Memory B cell (primary cell): ENCODE results near the gene EXOSC7.
A peak's percentile ranks its signal among the peaks of the same experiment; 100 is the strongest.

Experiments
- ATAC-seq: fragments of 150-1000 bp; cut with Tn5 transposase; 2 replicates; pipeline ENCODE4 v1.10.0; 2021; ENCODE audit warnings: low read depth, mild to moderate bottlenecking, moderate library complexity
- DNase-seq, 2 donors: peaks; one replicate each; pipeline ENCODE4 v3.0.0; 2022; ENCODE audit warnings: low spot score in 2 of 2
- H3K27ac Mint-ChIP-seq: one replicate; pipeline ENCODE4 v1.8.0; 2022; ENCODE audit warnings: mild to moderate bottlenecking, moderate library complexity, mixed read lengths
- H3K27me3 Mint-ChIP-seq: one replicate; pipeline ENCODE4 v1.8.0; 2022; ENCODE audit warnings: mixed read lengths
- H3K36me3 Mint-ChIP-seq: one replicate; pipeline ENCODE4 v1.8.0; 2022; ENCODE audit warnings: mild to moderate bottlenecking, mixed read lengths
- H3K4me1 Mint-ChIP-seq: one replicate; pipeline ENCODE4 v1.8.0; 2022; ENCODE audit warnings: mixed read lengths
- H3K4me3 Mint-ChIP-seq: one replicate; pipeline ENCODE4 v1.8.0; 2022; ENCODE audit warnings: mild to moderate bottlenecking, moderate library complexity, mixed read lengths
- H3K9me3 Mint-ChIP-seq: one replicate; pipeline ENCODE4 v1.8.0; 2022; ENCODE audit warnings: mixed read lengths

Gene EXOSC7

DNA sequence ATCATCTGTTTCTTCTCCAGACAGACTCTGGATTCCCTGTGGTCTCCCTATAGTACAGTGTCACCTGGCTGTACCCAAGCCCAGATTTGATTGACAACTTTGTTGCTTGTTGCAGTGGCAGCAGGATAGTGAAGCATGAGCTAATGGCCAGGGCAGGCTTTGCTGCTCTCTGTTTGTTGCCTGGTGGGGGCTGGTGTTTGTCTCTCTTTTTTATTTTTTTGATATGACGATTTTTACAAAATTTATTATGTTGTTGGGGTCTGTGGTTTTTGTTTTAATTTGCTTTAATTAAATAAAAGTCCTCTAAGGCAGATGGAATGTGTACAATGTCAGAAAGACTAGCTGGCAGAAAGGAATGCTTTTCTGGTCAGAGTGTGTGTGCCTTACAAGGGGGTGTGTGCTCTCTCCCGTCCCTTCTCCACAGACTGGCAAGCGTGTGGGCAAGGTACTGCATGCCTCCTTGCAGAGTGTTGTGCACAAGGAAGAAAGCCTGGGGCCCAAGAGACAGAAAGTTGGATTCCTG, 34.8 kb downstream of the EXOSC7 start:
- ATAC-seq (no peak), DNase-seq (no peak)
- Mint-ChIP-seq H3K27me3 (no peaks in the 10 kb centered on the region), H3K4me3 (no peak overlapping the region), H3K36me3 (peaks cover 33% of the 10 kb centered on the region), H3K27ac (no peak overlapping the region), H3K4me1 (peaks cover 7% of the 10 kb centered on the region), H3K9me3 (no peaks in the 10 kb centered on the region)

DNA sequence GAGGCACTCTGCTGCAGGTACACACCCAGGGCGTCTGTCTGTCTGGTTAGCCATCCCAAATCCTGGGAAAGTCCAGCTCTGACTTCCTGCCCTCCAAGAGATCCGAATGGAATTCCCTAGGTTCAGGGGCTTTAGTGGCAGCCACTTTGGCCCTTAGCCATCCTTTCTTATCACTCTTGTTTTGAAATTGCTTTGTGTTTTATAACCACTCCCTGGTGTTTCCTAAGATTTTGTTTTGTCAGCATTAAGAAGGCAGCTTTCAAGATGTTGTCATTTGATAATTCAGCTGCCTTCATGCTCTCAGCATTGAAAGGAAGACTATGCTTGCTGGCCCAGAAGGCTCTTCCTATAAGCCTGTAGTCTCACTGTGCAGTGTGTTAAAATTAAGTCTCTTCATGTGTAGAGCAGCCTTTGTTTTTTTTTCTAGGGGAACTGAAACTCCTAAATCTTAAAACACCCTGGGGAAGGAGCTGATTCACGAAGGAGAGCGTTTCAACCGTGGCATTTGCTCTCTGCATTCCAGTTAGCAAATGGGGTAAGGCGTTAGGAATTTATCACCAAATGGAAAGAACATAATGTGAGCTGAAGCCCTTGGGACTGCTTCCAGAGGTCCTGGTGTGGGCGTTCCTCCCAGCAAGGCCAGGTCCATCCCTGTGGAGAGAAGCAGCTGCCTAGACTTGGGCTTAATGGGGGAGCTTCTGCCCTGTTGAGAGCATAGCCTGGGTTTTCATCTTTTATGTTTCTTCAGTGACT, 35.9 kb downstream of the EXOSC7 start:
- DNase-seq (no peak), ATAC-seq (peak; percentile 53)
- peaks cover 32% of the 10 kb centered on the region for H3K36me3 Mint-ChIP-seq
- peaks cover 7% of the 10 kb centered on the region for H3K4me1 Mint-ChIP-seq
- H3K4me3 Mint-ChIP-seq: no peak overlapping the region
- no peaks in the 10 kb centered on the region for H3K9me3 Mint-ChIP-seq
- peak overlapping the region; percentile 81 for H3K27ac Mint-ChIP-seq
- H3K27me3 Mint-ChIP-seq: no peaks in the 10 kb centered on the region

DNA sequence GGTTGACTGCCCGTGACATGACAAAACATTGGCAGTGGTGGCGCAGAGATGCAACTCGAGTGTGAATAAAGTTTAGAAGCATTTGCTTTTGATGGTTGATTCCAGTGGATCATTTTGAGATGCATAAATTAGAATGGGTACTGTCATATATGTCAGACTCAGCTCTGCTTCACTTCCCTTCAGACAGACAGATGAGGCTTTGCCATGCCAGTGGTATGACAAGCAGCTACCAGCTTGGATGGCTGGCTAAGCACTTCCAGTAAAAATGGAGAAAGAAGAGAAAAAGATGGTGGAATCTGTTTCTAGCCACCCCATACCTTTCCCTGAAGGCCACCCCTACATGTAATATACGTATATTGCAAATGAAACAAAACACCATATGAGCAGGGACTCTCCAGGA, 36.5 kb downstream of the EXOSC7 start:
- no peak overlapping the region for H3K27ac Mint-ChIP-seq
- no peak for ATAC-seq
- H3K27me3 Mint-ChIP-seq: no peaks in the 10 kb centered on the region
- peaks cover 28% of the 10 kb centered on the region for H3K36me3 Mint-ChIP-seq
- no peak overlapping the region for H3K4me3 Mint-ChIP-seq
- H3K4me1 Mint-ChIP-seq: peaks cover 7% of the 10 kb centered on the region
- no peaks in the 10 kb centered on the region for H3K9me3 Mint-ChIP-seq
- no peak for DNase-seq

- DNase-seq (no peak), ATAC-seq (no peak)
- Mint-ChIP-seq H3K27ac (no peak overlapping the region), H3K4me3 (no peak overlapping the region), H3K4me1 (peaks cover 3% of the 10 kb centered on the region), H3K9me3 (no peaks in the 10 kb centered on the region), H3K27me3 (no peaks in the 10 kb centered on the region), H3K36me3 (peaks cover 15% of the 10 kb centered on the region)
These were observed 40.9 kb downstream of the EXOSC7 start for GRCh38 chr3:45016916-45017315.

DNA sequence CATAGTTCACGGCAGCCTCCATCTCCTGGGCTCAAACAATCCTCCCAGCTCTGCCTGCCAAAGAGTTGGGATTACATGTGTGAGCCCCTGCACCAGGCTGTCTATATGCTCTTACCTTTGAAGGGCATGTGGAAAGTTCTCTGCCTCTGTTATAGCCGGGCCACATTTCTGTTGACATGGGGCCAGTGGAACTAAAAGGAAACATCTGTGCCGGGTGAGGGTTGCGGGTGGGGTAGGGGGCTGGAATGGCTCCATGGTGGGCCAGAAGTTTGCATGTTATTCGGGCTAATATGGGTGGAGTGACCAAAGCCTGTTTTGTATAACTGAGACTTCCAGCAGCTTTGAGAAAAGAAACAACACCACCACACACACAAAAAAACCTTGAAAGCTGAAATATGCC, 41.8 kb downstream of the EXOSC7 start:
- no peak overlapping the region for H3K27ac Mint-ChIP-seq
- H3K4me1 Mint-ChIP-seq: no peaks in the 10 kb centered on the region
- DNase-seq (no peak), ATAC-seq (no peak)
- no peaks in the 10 kb centered on the region for H3K27me3 Mint-ChIP-seq
- H3K9me3 Mint-ChIP-seq: no peaks in the 10 kb centered on the region
- peaks cover 10% of the 10 kb centered on the region for H3K36me3 Mint-ChIP-seq
- H3K4me3 Mint-ChIP-seq: no peak overlapping the region

DNA sequence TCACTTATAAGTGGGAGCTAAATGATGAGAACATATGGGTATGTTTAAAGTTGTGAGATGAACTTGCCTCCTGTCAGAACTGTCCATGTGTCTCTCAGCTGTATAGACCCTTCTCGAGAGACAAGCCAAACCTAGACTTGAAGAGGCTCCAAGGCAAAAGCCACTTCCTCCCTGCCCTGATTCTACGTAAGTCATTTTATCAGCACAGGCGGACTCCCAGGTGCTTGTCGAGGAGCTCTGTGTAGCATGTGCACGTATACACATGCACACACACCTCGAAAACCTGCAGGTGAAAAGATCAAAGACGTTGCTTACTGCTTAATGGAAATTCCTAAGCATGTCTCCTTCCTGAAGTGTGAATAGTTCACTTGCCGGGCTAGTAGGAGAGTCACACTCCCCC, 44.5 kb downstream of the EXOSC7 start:
- Mint-ChIP-seq H3K36me3 (no peaks in the 10 kb centered on the region), H3K9me3 (no peaks in the 10 kb centered on the region), H3K4me3 (no peak overlapping the region), H3K27me3 (peaks cover 2% of the 10 kb centered on the region), H3K4me1 (peaks cover 2% of the 10 kb centered on the region), H3K27ac (no peak overlapping the region)
- ATAC-seq: no peak
- DNase-seq: no peak

DNA sequence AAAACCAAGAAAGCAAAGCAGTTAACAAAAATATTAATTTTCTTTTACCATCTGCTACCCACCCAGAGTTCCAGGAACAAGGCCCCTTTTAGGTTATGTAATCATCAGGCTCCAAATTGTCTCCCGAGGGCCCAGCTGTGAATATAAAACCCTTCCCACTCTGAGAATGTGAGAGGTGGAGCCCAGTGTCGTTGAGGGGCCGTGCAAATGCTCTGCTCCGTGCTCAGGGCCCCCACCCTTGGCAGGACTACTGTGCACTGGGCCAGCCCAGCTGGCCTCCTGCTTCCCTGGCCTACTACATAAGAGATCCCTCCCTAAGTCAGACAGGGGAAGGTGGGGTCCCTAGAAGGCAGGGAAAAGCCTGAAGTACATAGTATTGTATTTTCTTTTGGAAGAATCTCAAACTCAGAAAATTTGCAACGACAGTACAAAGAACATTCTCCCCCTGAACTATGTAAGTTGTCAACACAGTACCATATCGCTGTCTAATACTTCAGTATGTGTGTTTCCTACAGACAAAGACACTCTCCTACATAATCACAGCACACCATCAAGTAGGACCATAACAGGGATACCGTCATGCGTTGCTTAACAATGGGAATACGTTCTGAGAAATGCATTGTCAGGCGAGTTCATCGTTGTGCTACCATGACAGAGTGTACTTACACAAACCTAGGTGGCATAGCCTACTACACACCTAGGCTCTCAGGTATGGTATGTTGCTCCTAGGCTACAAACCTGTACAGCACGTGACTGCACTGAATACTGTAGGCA, 45.7 kb downstream of the EXOSC7 start:
- Mint-ChIP-seq H3K27ac (no peak overlapping the region), H3K36me3 (no peaks in the 10 kb centered on the region), H3K4me1 (peaks cover 2% of the 10 kb centered on the region), H3K27me3 (peaks cover 2% of the 10 kb centered on the region), H3K4me3 (no peak overlapping the region), H3K9me3 (no peaks in the 10 kb centered on the region)
- DNase-seq (no peak), ATAC-seq (no peak)

DNA sequence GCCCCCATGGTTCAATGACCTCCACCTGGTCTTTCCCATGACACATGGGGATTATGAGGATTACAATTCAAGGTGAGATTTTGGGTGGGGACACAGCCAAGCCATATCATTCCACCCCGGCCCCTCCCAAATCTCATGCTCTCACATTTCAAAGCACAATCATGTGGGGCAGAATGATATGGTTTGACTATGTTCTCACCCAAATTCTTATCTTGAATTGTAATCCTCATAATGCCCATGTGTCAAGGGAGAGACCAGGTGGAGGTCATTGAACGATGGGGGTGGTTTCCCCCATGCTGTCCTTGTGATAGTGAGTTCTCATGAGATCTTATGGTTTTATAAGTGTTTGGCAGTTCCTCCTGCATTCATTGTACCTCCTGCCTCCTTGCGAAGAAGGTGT, 47.6 kb downstream of the EXOSC7 start:
- Mint-ChIP-seq H3K9me3 (no peaks in the 10 kb centered on the region), H3K4me1 (peaks cover 2% of the 10 kb centered on the region), H3K27ac (no peak overlapping the region), H3K36me3 (no peaks in the 10 kb centered on the region), H3K27me3 (peaks cover 7% of the 10 kb centered on the region), H3K4me3 (no peak overlapping the region)
- DNase-seq (no peak), ATAC-seq (no peak)

DNA sequence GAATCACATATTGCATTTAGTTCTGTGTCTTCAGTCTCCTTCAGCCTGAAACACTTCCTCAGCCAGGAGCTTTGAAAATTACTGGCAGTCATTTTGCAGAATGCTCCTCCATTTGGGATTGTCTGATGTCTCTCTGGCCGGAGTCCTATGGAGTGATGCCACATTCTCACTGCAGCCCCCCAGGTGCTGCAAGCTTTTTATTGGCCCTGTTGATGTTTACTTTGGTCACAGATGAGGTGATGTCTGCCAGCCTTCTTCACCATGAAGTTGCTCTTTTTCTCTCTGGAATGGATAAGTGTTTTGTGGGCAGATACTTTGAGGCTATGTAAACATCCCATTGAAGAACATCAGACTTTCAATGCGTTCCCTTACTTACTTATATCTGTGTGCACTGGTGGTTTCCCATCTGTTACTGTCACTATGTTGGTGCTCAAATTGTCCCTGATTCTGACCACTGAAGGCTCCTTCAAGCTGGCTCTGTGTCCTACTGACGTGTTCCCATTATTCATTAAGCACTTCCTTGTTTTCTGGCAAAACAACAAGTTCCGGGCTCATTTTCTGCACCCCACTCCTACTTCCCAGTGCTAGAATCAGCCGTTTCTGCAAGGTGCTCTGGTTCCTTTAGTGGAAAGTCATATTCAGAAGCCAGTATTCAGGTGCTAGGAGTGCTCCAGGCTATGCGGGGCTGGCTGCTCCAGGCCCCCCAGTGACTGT, 48.7 kb downstream of the EXOSC7 start:
- no peaks in the 10 kb centered on the region for H3K9me3 Mint-ChIP-seq
- no peak overlapping the region for H3K27ac Mint-ChIP-seq
- ATAC-seq (no peak), DNase-seq (no peak)
- peaks cover 12% of the 10 kb centered on the region for H3K27me3 Mint-ChIP-seq
- no peaks in the 10 kb centered on the region for H3K36me3 Mint-ChIP-seq
- H3K4me3 Mint-ChIP-seq: no peak overlapping the region
- peaks cover 2% of the 10 kb centered on the region for H3K4me1 Mint-ChIP-seq

DNA sequence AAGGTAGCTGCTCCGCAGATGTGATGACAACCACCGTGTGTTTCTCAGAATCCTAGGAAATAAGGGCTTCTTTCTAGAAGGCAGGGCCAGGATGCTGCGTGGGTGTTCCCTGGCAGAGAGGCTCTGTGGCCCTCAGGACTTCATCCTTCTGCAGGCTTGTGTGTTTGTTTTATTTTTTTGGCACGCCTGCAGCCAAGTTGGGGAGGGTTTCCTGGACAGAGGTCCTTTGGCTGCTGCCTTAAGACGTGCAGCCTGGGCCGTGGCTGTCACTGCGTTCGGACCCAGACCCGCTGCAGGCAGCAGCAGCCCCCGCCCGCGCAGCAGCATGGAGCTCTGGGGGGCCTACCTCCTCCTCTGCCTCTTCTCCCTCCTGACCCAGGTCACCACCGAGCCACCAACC, 50.0 kb downstream of the EXOSC7 start, which contains the start of gene CLEC3B:
CLEC3B (plus strand) TSS at position 266 of the 400 bp plus-strand sequence; CDS start at position 326, 60 bp downstream.
- ATAC-seq (no peak), DNase-seq (no peak)
- Mint-ChIP-seq H3K36me3 (no peaks in the 10 kb centered on the region), H3K4me1 (peaks cover 2% of the 10 kb centered on the region), H3K27ac (no peak within 1 kb of the TSS), H3K9me3 (no peaks in the 10 kb centered on the region), H3K27me3 (peaks cover 20% of the 10 kb centered on the region), H3K4me3 (no peak within 1 kb of the TSS)

- ATAC-seq (no peak), DNase-seq (no peak)
- Mint-ChIP-seq H3K27me3 (peaks cover 20% of the 10 kb centered on the region), H3K4me1 (peaks cover 2% of the 10 kb centered on the region), H3K4me3 (no peak overlapping the region), H3K27ac (no peak overlapping the region), H3K9me3 (no peaks in the 10 kb centered on the region), H3K36me3 (no peaks in the 10 kb centered on the region)
These were observed 50.9 kb downstream of the EXOSC7 start for GRCh38 chr3:45026957-45027356.

GRCh38 chr3:45027441-45027840, 51.4 kb downstream of the EXOSC7 start:
- Mint-ChIP-seq H3K27me3 (peaks cover 24% of the 10 kb centered on the region), H3K4me1 (peaks cover 2% of the 10 kb centered on the region), H3K4me3 (no peak overlapping the region), H3K27ac (no peak overlapping the region), H3K9me3 (peaks cover 3% of the 10 kb centered on the region), H3K36me3 (peaks cover 3% of the 10 kb centered on the region)
- no peak for ATAC-seq
- no peak for DNase-seq

DNA sequence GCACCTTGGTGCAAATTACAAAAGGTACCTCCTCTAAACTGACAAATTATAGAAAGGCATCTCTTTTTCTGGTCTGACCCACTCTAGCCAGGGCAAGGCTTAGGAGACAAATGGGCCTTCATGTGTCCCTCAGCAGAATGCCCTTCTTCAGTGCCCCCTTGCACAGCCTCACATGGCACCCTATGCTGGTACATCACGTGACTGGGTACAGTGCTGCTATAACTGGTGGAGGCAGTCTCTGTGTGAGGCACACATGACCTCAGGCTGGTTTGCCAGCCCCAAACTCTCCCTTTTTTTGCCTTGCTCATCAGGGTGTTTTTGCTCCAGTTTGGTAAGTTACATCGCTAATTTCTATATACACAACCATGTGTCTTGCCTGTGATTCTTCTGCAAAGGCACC, 53.2 kb downstream of the EXOSC7 start:
- no peak for ATAC-seq
- Mint-ChIP-seq H3K36me3 (peaks cover 3% of the 10 kb centered on the region), H3K9me3 (peaks cover 3% of the 10 kb centered on the region), H3K4me3 (no peak overlapping the region), H3K27me3 (peaks cover 29% of the 10 kb centered on the region), H3K4me1 (peaks cover 2% of the 10 kb centered on the region), H3K27ac (no peak overlapping the region)
- DNase-seq: no peak

DNA sequence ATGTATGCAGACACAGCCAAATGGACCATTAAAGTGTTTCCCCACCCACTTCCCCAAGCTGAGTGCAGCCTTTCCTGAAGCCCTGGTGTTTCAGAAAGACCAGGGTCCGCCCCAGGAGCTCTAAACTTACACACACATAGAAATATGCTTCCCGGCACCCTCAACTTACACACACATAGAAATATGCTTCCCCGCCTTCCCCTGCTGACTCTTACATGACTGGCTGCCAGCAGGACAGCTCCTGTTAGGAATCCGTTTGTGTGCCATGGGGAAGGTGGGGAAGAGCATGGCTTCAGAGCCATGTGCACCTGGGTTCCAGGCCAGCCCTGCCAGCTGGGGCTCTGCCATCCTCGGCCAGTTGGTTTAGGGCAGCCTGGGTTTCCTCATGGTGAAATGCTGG, 53.6 kb downstream of the EXOSC7 start:
- Mint-ChIP-seq H3K27ac (no peak overlapping the region), H3K4me3 (no peak overlapping the region), H3K9me3 (peaks cover 3% of the 10 kb centered on the region), H3K36me3 (peaks cover 3% of the 10 kb centered on the region), H3K4me1 (peaks cover 4% of the 10 kb centered on the region), H3K27me3 (peaks cover 29% of the 10 kb centered on the region)
- ATAC-seq (no peak), DNase-seq (no peak)
